Astrocyte (in vitro differentiated cells and primary cell): Measurements from ENCODE around the gene HIPK1. TPM values are rescaled to one million over a fixed set of nuclear protein-coding genes. Genes with fewer than 3 reads are reported as not detected.

Source experiments
- DNase-seq: peaks from one replicate; pipeline ENCODE4 v3.0.0-alpha.2; 2010; ENCODE audit warnings: low read depth
- FAIRE-seq: peaks from 2 replicates; lab custom pipeline; 2011; peaks lifted over from hg19 to GRCh38; lab: Jason Lieb, UNC
- H2AFZ ChIP-seq: 2 replicates; pipeline ENCODE4 v1.6.0; 2012; ENCODE audit warnings: low read depth, low read length, inconsistent platforms
- H3K27ac ChIP-seq: 2 replicates; pipeline ENCODE4 v1.5.1; 2011; ENCODE audit warnings: low read depth, low read length, inconsistent platforms
- H3K27me3 ChIP-seq: 2 replicates; pipeline ENCODE4 v1.6.0; 2011; ENCODE audit warnings: low read length, inconsistent platforms; ENCODE audit not compliant: insufficient read depth
- H3K36me3 ChIP-seq: 2 replicates; pipeline ENCODE4 v1.5.1; 2011; ENCODE audit warnings: low read length, inconsistent platforms; ENCODE audit not compliant: insufficient read depth
- H3K4me1 ChIP-seq: 2 replicates; pipeline ENCODE4 v1.5.1; 2011; ENCODE audit warnings: low read length, inconsistent platforms; ENCODE audit not compliant: insufficient read depth
- H3K4me2 ChIP-seq: 2 replicates; pipeline ENCODE4 v1.6.0; 2012; ENCODE audit warnings: low read length, inconsistent platforms
- H3K4me3 ChIP-seq: 2 replicates; pipeline ENCODE4 v1.5.1; 2011; ENCODE audit warnings: low read depth, mild to moderate bottlenecking, low read length, inconsistent platforms; ENCODE audit not compliant: insufficient read depth
- H3K79me2 ChIP-seq: 2 replicates; pipeline ENCODE4 v1.6.0; 2012; ENCODE audit warnings: mild to moderate bottlenecking, low read length, inconsistent platforms; ENCODE audit not compliant: insufficient read depth
- H3K9ac ChIP-seq: 2 replicates; pipeline ENCODE4 v1.6.0; 2012; ENCODE audit warnings: mild to moderate bottlenecking, low read length, inconsistent platforms
- H3K9me3 ChIP-seq: 2 replicates; pipeline ENCODE4 v1.5.1; 2012; ENCODE audit warnings: low read depth, mild to moderate bottlenecking, low read length, inconsistent platforms; ENCODE audit not compliant: insufficient read depth
- H4K20me1 ChIP-seq: 2 replicates; pipeline ENCODE4 v1.6.0; 2012; ENCODE audit warnings: low read length, inconsistent platforms; ENCODE audit not compliant: insufficient read depth
- H3K27ac Mint-ChIP-seq: one replicate; pipeline ENCODE4 v1.8.0; 2021; ENCODE audit warnings: mild to moderate bottlenecking, mixed read lengths; ENCODE audit not compliant: unreplicated experiment
- H3K27me3 Mint-ChIP-seq: one replicate; pipeline ENCODE4 v1.8.0; 2021; ENCODE audit warnings: low read depth, mixed read lengths; ENCODE audit not compliant: unreplicated experiment
- H3K36me3 Mint-ChIP-seq: one replicate; pipeline ENCODE4 v1.8.0; 2021; ENCODE audit warnings: low read depth, mixed read lengths; ENCODE audit not compliant: unreplicated experiment
- H3K4me1 Mint-ChIP-seq: one replicate; pipeline ENCODE4 v1.8.0; 2021; ENCODE audit warnings: low read depth, mixed read lengths; ENCODE audit not compliant: unreplicated experiment
- H3K4me3 Mint-ChIP-seq: one replicate; pipeline ENCODE4 v1.8.0; 2021; ENCODE audit warnings: mild to moderate bottlenecking, moderate library complexity, mixed read lengths; ENCODE audit not compliant: unreplicated experiment
- H3K9me3 Mint-ChIP-seq: one replicate; pipeline ENCODE4 v1.8.0; 2021; ENCODE audit warnings: mild to moderate bottlenecking, mixed read lengths; ENCODE audit not compliant: unreplicated experiment
- CTCF ChIP-seq: IDR thresholded peaks from 2 replicates; pipeline ENCODE4 v1.5.1; 2011; ENCODE audit warnings: low read depth, mild to moderate bottlenecking, inconsistent platforms, low read length, moderate library complexity; ENCODE audit not compliant: insufficient read depth
- EZH2 ChIP-seq: IDR thresholded peaks from 2 replicates; pipeline ENCODE4 v1.6.1; 2012; ENCODE audit warnings: mild to moderate bottlenecking, low read length, inconsistent platforms; ENCODE audit not compliant: insufficient read depth
- total RNA-seq: library from RNA; stranded (reverse); gene quantifications from 2 replicates; pipeline ENCODE4 v1.2.1, GENCODE V29; 2021

HIPK1 gene
- total RNA-seq, 1 donor from 2014 or later: 55.4 TPM

GRCh38 chr1:113995382-113995781 lies 66.3 kb downstream of the HIPK1 start:
- Histone ChIP-seq H3K36me3 (no peaks in the 10 kb centered on the region), H3K4me1 (no peaks in the 10 kb centered on the region), H3K4me3 (no peak overlapping the region), H3K9ac (no peak overlapping the region), H3K79me2 (no peaks in the 10 kb centered on the region), H3K27me3 (no peaks in the 10 kb centered on the region), H4K20me1 (no peaks in the 10 kb centered on the region), H2AFZ (no peak overlapping the region), H3K27ac (no peak overlapping the region), H3K4me2 (no peak overlapping the region), H3K9me3 (no peaks in the 10 kb centered on the region)
- Mint-ChIP-seq H3K4me1 (no peaks in the 10 kb centered on the region), H3K4me3 (no peak overlapping the region), H3K27me3 (peaks cover 5% of the 10 kb centered on the region), H3K27ac (no peak overlapping the region), H3K9me3 (peaks cover 11% of the 10 kb centered on the region), H3K36me3 (peaks cover 2% of the 10 kb centered on the region)
- FAIRE-seq (no peak), DNase-seq (no peak)
- no peak for TF ChIP-seq EZH2
- no peak for TF ChIP-seq CTCF

GRCh38 chr1:113998361-113998760 lies 69.2 kb downstream of the HIPK1 start:
- no peak for FAIRE-seq
- Histone ChIP-seq H3K9me3 (no peaks in the 10 kb centered on the region), H3K36me3 (no peaks in the 10 kb centered on the region), H3K27ac (no peak overlapping the region), H3K4me1 (no peaks in the 10 kb centered on the region), H4K20me1 (no peaks in the 10 kb centered on the region), H3K27me3 (peaks cover 5% of the 10 kb centered on the region), H2AFZ (no peak overlapping the region), H3K79me2 (no peaks in the 10 kb centered on the region), H3K4me3 (no peak overlapping the region), H3K9ac (no peak overlapping the region), H3K4me2 (no peak overlapping the region)
- H3K4me3 Mint-ChIP-seq: no peak overlapping the region
- H3K27me3 Mint-ChIP-seq: peaks cover 5% of the 10 kb centered on the region
- H3K4me1 Mint-ChIP-seq: peaks cover 5% of the 10 kb centered on the region
- peaks cover 2% of the 10 kb centered on the region for H3K36me3 Mint-ChIP-seq
- no peak for TF ChIP-seq EZH2
- TF ChIP-seq CTCF: no peak
- DNase-seq: no peak
- no peak overlapping the region for H3K27ac Mint-ChIP-seq
- H3K9me3 Mint-ChIP-seq: peaks cover 11% of the 10 kb centered on the region

GRCh38 chr1:113999233-113999632 lies 70.1 kb downstream of the HIPK1 start:
- no peak for FAIRE-seq
- Histone ChIP-seq H3K9me3 (no peaks in the 10 kb centered on the region), H3K79me2 (no peaks in the 10 kb centered on the region), H3K4me3 (no peak overlapping the region), H3K36me3 (no peaks in the 10 kb centered on the region), H2AFZ (no peak overlapping the region), H3K27me3 (peaks cover 5% of the 10 kb centered on the region), H3K4me2 (no peak overlapping the region), H3K4me1 (no peaks in the 10 kb centered on the region), H4K20me1 (no peaks in the 10 kb centered on the region), H3K9ac (no peak overlapping the region), H3K27ac (no peak overlapping the region)
- H3K36me3 Mint-ChIP-seq: peaks cover 2% of the 10 kb centered on the region
- H3K9me3 Mint-ChIP-seq: peaks cover 9% of the 10 kb centered on the region
- DNase-seq: no peak
- no peak overlapping the region for H3K4me3 Mint-ChIP-seq
- TF ChIP-seq CTCF (no peak), EZH2 (no peak)
- H3K4me1 Mint-ChIP-seq: peaks cover 9% of the 10 kb centered on the region
- H3K27me3 Mint-ChIP-seq: peaks cover 5% of the 10 kb centered on the region
- no peak overlapping the region for H3K27ac Mint-ChIP-seq
